ENCODE data around the gene SPDYE6.
"Not testable (repeated sequence)": the region's sequence is repeated elsewhere in the genome, so short reads cannot be mapped to it uniquely, and the experiment has no call there.

The SPDYE6 gene

DNA sequence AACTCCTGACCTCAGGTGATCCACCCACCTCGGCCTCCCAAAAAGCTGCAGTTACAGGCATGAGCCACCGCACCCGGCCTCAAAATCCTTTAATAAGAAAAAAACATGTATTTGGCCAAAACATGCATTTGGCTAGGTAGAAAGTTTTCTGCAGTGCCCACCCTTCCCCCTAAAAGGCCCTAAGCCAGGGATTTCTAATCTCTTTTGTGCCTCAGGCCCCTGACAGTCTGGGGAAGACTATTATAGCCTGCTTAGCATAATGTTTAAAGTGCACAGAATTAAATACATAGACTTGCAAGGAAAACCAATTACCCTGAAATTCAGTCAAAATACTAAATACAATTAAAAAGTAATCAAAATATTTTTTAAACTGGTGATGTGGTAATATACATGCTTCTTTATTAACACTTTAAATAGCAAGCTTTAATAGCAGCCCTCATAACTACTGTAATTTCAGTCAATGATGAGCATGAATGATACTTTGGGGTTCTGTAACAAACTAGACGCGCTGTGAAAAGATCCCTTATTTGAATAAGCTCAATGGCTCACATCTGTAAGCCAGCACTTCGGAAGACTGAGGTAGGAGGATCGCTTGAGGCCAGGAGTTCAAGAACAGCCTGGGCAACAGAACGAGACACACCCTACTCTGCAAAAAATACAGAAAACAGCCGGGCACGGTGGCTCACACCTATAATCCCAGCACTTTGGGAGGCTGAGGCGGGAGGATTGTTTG, 29.9 kb downstream of the SPDYE6 start:
- TF ChIP-seq, protein P1, sequence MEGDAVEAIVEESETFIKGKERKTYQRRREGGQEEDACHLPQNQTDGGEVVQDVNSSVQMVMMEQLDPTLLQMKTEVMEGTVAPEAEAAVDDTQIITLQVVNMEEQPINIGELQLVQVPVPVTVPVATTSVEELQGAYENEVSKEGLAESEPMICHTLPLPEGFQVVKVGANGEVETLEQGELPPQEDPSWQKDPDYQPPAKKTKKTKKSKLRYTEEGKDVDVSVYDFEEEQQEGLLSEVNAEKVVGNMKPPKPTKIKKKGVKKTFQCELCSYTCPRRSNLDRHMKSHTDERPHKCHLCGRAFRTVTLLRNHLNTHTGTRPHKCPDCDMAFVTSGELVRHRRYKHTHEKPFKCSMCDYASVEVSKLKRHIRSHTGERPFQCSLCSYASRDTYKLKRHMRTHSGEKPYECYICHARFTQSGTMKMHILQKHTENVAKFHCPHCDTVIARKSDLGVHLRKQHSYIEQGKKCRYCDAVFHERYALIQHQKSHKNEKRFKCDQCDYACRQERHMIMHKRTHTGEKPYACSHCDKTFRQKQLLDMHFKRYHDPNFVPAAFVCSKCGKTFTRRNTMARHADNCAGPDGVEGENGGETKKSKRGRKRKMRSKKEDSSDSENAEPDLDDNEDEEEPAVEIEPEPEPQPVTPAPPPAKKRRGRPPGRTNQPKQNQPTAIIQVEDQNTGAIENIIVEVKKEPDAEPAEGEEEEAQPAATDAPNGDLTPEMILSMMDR (conservative IDR thresholded peaks at IDR 0.05), result no peak; the same call in 1 of the 2 replicates
- no peak for TF ChIP-seq ZFX (IDR thresholded peaks at IDR 0.05)
- H3K27ac ChIP-seq, result no peak overlapping the region

DNA sequence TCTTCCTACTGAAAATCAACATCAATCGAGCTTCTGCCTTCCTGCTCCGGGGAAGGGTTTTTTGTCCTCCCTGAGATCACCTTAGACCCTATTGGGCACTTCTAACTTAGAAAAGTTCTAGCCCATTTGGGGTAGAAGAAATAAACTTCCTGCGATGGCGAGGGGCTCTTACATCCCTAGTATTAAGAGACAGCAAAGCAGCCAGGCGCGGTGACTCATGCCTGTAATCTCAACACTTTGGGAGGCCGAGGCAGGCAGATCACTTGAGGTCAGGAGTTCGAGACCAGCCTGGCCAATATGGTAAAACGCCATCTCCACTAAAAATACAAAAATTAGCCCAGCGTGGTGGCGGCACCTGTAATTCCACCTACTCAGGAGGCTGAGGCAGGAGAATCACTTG, 31.1 kb downstream of the SPDYE6 start:
- not testable (repeated sequence) for H3K27ac ChIP-seq

DNA sequence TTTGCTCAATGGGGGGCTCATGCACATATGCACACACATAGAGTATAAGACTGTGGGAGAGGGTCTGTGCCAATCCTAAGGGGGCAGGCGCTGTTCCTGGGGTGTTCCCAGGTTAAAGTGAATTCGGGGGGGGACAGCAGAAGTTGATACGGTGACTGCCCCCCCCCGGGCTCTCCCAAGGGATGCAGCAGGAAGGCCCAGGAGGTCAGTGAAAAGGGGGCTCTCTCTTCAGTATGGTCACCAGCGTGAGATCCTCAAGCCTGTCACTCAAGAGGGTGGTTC, 32.4 kb downstream of the SPDYE6 start:
- H3K27ac ChIP-seq, result no peak overlapping the region
- TF ChIP-seq ZFX (IDR thresholded peaks at IDR 0.05), result no peak
- TF ChIP-seq, protein P1 (conservative IDR thresholded peaks at IDR 0.05), result no peak

DNA sequence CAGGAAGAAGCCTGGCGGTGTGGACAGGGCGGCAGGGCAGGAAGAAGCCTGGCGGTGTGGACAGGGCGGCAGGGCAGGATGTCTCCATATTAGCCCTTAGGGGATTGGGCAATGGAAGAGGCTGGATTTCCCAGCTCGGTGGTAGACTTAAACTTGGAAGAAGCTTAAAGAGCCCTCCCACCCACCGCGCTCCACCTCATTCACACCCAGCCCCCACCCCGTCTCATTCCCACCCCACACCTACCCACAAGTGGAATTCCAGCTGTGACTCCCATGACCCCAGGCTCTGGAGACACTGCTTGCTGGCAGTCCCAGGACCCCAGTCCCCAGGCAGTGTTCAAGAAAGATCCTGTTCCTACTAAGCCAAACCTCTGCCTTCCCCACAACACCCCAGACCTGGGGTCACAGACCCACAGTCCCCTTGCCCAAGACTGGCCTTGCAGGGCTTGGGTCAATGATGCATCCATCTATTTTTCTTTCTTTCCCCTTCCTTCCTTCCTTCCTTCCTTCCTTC, 34.0 kb downstream of the SPDYE6 start:
- H3K27ac ChIP-seq, result no peak overlapping the region
- TF ChIP-seq, protein P1 (conservative IDR thresholded peaks at IDR 0.05), result no peak
- no peak for TF ChIP-seq ZFX (IDR thresholded peaks at IDR 0.05)

DNA sequence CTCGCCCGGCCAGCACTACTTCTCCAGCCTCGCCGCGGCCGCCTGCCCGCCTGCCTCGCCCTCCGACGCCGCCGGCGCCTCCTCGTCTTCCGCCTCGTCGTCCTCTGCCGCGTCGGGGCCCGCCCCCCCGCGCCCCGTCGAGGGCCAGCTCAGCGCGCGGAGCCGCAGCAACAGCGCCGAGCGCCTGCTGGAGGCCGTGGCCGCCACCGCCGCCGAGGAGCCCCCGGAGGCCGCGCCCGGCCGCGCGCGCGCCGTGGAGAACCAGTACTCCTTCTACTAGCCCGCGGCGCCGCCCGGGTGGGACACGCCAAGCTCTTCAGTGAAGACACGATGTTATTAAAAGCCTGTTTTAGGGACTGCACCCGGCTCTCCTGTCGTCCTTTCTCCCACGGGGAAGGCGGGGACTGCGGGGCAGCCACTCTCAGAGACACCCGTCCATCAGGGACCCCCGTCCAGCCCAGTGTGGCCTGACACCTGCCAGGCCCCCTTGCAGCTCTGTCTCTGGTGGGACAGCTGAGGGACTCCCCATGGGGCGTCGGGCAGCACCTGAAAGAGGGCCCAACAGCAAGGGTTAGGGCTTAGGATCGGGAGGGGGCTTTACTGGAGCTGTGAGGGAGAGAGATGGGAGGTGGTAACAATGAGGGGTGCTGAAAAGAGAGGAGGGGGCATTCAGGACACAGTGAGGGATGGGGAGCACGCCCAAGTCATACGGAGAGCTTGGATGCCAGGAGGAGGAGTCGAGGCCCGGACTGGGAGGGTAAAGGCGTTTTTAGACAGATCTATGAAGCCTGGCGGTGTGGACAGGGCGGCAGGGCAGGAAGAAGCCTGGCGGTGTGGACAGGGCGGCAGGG, 34.7 kb downstream of the SPDYE6 start:
- H3K27ac ChIP-seq, result no peak overlapping the region
- TF ChIP-seq ZFX (IDR thresholded peaks at IDR 0.05), result no peak
- TF ChIP-seq, protein P1 (conservative IDR thresholded peaks at IDR 0.05), result no peak

DNA sequence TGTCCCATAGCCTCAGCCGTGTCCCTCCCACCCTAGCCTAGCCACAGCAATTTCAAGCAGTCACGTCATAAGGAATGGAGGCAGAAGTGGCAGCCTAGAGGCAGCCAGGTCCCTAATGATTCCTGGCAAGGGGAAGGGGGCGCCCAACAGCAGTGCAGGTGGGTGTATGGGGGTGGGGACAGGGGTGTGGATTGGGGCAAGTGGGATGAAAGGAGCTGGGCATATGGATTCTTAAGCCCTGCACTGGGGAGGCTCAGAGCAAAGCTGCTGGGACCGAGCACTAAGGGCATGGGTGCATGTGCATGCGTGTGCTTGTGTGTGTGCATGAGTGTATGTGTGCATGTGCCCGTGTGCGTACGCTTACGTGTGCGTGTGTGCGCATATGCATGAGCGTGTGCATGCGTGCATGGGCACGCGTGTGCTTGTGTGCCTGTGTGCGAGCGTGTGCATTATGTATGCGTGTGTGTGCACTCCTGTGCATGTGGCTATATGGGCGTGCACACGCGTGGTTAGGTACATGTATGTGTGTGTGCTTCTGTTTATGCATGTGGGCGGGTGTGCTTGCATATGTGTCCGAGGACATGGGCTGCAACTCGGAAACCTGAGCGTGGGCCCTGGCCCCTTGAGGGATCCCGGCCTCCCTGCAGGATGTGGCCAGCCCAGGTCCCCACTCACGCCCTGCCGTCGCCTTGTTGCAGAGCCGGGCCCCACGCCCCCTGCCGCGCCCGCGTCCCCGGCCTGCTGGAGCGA, 35.5 kb downstream of the SPDYE6 start:
- TF ChIP-seq, protein P1 (conservative IDR thresholded peaks at IDR 0.05), result no peak
- H3K27ac ChIP-seq, result no peak overlapping the region

DNA sequence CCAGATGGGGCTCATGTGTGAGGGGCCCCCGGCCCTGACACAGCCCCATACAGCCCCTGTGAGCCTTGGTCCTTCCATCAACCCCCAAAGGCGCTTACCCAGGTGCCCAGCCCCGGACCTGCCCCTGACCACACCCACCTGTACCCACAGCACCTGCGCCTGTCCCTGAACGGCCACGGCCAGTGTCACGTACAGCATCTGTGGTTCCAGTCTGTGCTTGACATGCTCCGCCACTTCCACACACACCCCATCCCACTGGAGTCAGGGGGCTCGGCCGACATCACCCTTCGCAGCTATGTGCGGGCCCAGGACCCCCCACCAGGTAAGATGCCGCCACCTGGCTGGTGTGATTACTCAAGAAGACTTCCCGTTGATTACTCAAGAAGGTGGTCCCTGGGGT, 36.1 kb downstream of the SPDYE6 start:
- no peak overlapping the region for H3K27ac ChIP-seq

More for the DNA sequence above, 36.1 kb downstream of the SPDYE6 start:
- no peak for TF ChIP-seq ZFX (IDR thresholded peaks at IDR 0.05)
- TF ChIP-seq, protein P1 (conservative IDR thresholded peaks at IDR 0.05), result no peak
